Right cardiac atrium (tissue), 5 donors: ENCODE measurements around the gene EPHB3. TPM values are rescaled to one million over a fixed set of nuclear protein-coding genes. Genes with fewer than 3 reads are reported as not detected.

ENCODE experiments used
- ATAC-seq, 2 donors: fragments of 200-7000 bp; cut with Tn5 transposase; one replicate each; pipeline versions ENCODE4 v1.8.0 to v1.9.1; 2020; ENCODE audit warnings: moderate library complexity in 2 of 2, mild to moderate bottlenecking in 1 of 2
- DNase-seq, 3 donors: peaks; one replicate each; pipeline ENCODE4 v3.0.0-alpha.2; 2020
- H3K27ac ChIP-seq: one replicate; pipeline ENCODE4 v1.5.1; 2013; ENCODE audit warnings: mild to moderate bottlenecking, low read length, control low read depth, moderate library complexity
- H3K27me3 ChIP-seq: one replicate; pipeline ENCODE4 v1.6.1; 2013; ENCODE audit not compliant: control insufficient read depth, insufficient read depth
- H3K4me1 ChIP-seq: one replicate; pipeline ENCODE4 v1.6.1; 2013; ENCODE audit warnings: low read length; ENCODE audit not compliant: control insufficient read depth, insufficient read depth
- H3K4me3 ChIP-seq: one replicate; pipeline ENCODE4 v1.5.1; 2013; ENCODE audit warnings: low read length, control low read depth
- H3K9me3 ChIP-seq: one replicate; pipeline ENCODE4 v1.6.1; 2013; ENCODE audit warnings: low read length; ENCODE audit not compliant: control insufficient read depth
- WGBS: extraction: QIAGEN DNeasy Blood & Tissue Kit; methylation state at CpG from one replicate; pipeline ENCODE4 v1.1.7; 2013; 5-methylcytosine and 5-hydroxymethylcytosine counted together
- intact Hi-C, 4 donors: fragments of 100-400 bp; cut with DNase I; formaldehyde crosslinking; loops; one replicate each; pipeline versions ENCODE4 v1.11.0 to v1.14.0; 2022 to 2023
- polyA plus RNA-seq: library from polyadenylated mRNA; stranded (reverse); fragments of 200-250 nt; gene quantifications from one replicate; pipeline ENCODE4 v1.2.3, GENCODE V29; 2013
- total RNA-seq, 4 donors: library from RNA; stranded (reverse); fragmentation: NEBNext Ultra II Directional; extraction: Animal tissue kit (Norgen Biotek cat#: 25700); gene quantifications; one replicate each; pipeline ENCODE4 v1.2.1, GENCODE V29; 2021
- donor health status: healthy with polysubstance abuse.
- donor health status: DM: no; HTN: yes; CAD: no.
- donor health status: DM: no; HTN: no; CAD: no.
- donor health status: DM: no; HTN: yes; CAD: no; lungs with severe emphysema.
- donor health status: DM: yes; HTN: yes; CAD: no.

EPHB3 gene
- total and polyA plus RNA-seq, 5 donors = 0.52 to 3.4 (median 2.9) TPM

DNA sequence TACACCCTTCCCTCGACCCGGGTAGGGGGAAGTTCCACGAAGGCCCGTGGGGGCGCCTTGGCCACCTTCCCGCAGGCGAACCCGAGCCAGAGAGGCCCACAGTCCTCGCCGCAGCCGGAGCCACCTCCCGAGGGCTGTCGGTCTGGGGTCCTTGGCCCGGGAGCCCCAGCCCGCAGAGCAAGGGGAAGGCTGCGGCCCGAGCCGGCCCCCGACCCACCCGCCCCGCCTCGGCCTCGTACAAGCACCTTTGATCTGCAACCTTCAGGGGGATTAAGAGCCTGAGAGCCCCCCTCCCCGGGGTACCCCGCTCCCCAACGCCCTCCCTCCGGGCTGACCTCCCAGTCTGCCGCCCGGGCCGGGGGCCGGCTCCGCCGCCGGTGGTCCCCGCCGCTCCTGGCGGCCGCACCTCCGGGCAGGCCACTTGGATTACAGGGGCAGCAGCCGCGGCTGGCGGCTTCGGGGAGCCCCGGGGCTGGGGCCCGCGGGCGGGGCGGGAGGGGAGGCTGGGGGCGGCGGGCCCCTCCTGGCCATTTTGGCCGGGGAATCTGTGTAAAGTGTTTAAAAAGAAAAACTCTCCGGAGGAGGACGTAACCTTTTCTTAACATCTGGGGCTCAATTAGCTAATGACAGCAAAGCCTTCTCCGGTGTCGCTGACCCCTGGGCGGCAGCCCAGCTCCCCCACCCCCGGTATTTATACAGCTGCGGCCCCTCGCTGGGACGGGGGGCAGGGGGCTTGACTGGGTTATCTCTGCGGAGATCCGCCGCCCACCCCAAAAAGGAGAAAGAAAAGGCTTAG lies 40.2 kb downstream of the EPHB3 start:
- peaks cover 7% of the 10 kb centered on the region for H3K4me1 ChIP-seq
- WGBS = 21% methylated on average over 63 of the region's 63 CpGs
- H3K27ac ChIP-seq = no peak overlapping the region
- intact Hi-C loops = no loop called here
- no peaks in the 10 kb centered on the region for H3K9me3 ChIP-seq
- no peaks in the 10 kb centered on the region for H3K27me3 ChIP-seq
- ATAC-seq (no peak), DNase-seq (peak in 2 of 3 donors; percentile 52 to 69)
- H3K4me3 ChIP-seq = peak overlapping the region; percentile 5

DNA sequence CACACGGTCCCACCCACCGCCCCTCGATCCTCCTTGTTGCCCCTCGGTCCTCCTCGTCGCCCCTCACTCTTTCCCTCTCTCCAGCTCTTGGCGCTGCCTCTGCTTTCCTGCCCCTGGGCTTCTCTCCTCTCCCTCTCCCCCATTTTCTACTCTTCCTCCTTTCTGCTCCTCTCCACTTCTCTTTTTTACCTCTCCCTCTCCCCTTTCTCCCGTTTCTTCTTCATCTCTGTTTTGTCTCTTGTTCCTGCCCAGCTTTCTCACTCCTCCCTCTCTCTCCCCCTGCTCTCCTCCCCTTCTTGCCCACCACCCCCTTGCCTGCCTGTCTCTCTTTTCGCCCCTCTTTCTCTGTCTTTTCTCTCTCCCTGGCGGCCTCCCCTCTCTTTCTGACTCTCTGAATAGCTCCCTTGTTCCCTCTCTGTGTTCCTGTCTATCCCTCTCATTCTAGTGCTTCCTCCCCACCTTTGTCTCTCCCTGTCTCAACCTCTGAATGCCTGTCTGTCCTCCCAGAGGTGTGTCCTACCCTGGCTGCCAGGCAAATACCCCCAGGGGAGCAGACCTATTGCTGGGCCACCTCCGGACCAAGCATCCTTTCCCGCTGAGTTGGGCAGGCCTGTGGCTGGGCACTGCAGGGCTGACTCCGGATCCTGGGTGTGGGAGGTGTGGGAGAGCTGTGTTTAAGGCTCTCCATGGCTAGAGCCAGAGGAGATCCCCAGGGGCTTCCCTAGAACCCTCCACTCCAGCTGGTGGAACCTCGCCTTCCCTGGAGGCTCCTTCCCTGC lies 41.0 kb downstream of the EPHB3 start:
- intact Hi-C loops = no loop called here
- no peaks in the 10 kb centered on the region for H3K27me3 ChIP-seq
- no peak overlapping the region for H3K27ac ChIP-seq
- WGBS = 21% methylated on average over 14 of the region's 14 CpGs
- peak overlapping the region; percentile 5 for H3K4me3 ChIP-seq
- ATAC-seq (peak; percentile 47 to 49), DNase-seq (peak; percentile 51 to 72 (median 67))
- H3K9me3 ChIP-seq = no peaks in the 10 kb centered on the region
- H3K4me1 ChIP-seq = peaks cover 7% of the 10 kb centered on the region

DNA sequence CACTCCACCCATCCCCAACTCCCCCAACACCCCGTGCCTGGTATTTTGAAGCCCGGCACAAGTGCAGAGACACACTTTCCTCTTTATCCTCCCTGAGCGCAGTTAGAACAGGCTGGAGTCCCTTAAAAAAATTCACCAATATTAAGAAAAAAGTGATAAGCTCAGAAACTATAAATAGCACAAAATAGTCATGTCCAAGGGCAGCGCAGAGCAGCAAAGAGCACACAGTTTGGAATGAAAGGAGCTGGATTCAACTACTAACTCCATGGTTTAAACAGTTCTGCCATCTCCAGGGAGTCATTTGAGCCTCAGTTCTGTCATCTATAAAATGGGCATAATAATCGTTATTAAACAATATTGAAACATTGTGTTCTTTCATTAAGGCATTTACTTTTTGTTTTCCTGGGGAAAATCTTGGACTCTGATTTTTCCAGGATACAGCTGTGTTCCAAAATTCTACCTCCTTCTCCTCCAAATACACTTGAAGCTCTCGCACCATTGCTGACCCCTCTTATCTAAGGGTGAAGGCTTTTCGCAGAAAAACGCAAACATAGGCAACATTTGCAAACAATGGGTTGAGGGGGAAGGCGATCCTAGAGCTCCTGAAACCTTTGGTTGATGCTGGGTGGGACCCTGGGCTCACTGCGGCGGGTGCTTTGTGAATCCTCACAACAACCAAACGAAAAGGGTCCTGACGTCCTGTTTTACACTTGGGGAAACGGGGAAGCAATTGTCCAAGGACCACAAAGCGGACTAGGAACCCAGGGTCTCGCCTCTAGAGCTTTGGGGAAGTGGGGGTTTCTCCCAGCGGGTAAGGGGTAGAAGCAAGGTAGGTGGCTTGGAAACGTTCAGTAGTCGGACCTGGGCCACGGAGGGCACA lies 41.8 kb downstream of the EPHB3 start:
- no peaks in the 10 kb centered on the region for H3K27me3 ChIP-seq
- H3K9me3 ChIP-seq = no peaks in the 10 kb centered on the region
- H3K4me1 ChIP-seq = peaks cover 7% of the 10 kb centered on the region
- intact Hi-C loops = no loop called here
- H3K27ac ChIP-seq = no peak overlapping the region
- DNase-seq (no peak), ATAC-seq (peak in 1 of 2 donors; percentile 3)
- peak overlapping the region; percentile 66 for H3K4me3 ChIP-seq
- 38% methylated on average over 20 of the region's 20 CpGs for WGBS

DNA sequence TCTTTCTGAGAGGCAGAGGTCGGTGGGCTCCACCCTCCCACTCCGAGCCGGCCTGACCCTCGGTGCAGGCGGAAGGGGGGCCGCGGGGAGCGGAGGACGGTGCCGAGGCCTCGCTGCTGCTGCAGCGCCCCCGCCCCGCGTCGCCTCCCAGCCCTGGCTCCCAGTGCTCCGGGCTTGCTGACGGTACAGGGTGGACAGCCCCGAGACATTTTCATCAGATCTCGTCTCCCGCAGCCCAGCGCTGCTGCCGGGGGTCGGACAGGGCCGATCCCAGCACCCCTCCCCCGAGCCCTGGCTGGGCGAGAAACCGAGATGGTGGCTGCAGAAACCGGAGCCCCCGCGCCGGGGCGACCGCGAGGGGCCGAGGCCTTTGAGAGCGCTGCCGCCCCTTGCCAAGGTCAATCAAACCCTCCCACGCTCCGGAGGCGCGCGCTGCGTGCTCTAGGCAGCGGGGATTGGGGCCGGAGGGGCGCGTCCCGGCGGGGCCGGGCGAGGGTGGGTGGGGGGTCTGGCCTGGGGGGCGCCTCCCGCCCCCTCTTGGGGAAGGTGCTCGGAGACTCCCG lies 42.5 kb downstream of the EPHB3 start:
- Histone ChIP-seq H3K4me3 (peak overlapping the region; percentile 66), H3K27me3 (no peaks in the 10 kb centered on the region), H3K27ac (no peak overlapping the region), H3K4me1 (peaks cover 7% of the 10 kb centered on the region), H3K9me3 (no peaks in the 10 kb centered on the region)
- intact Hi-C loops = no loop called here
- peak; percentile 44 to 70 for ATAC-seq
- peak; percentile 44 to 80 (median 74) for DNase-seq
- 1% methylated on average over 56 of the region's 56 CpGs for WGBS

DNA sequence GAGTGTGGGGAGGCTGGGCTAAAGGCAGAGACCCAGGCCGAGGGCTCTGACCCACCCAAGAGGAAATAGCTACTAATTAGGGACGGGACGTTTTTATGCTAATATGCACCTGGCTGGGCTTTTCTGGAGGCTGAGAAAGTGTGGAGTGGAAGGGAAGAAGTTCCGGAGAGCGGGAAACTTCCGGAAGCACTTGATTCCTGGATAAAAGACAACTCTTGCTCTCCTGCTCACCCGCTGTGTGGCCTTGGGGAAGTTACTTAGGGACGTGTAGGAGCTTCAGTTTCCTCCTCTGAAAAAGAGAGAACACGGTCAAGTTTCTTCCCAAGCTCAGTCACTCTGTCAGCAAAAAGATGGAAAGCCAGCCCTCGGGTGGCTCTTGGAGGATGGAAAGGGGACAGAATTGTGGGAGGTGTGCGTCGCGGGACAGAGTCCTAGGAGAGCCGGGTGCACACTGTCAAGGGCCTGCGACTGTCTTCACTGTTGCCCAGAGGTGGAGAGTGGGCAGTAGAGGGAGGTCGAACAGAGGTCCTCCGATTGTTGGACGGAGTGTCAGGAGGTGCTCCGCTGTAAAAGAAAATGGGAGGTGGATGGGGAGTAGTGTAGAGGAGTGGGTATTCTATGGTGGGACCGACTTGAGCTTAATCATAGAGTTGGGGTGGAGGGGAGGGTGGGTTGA lies 43.2 kb downstream of the EPHB3 start:
- DNase-seq = no peak
- ATAC-seq = peak; percentile 4
- H3K27me3 ChIP-seq = no peaks in the 10 kb centered on the region
- intact Hi-C loops = no loop called here
- no peak overlapping the region for H3K27ac ChIP-seq
- WGBS = 55% methylated on average over 20 of the region's 20 CpGs
- H3K4me3 ChIP-seq = peak overlapping the region; percentile 66
- peaks cover 7% of the 10 kb centered on the region for H3K4me1 ChIP-seq
- H3K9me3 ChIP-seq = no peaks in the 10 kb centered on the region

DNA sequence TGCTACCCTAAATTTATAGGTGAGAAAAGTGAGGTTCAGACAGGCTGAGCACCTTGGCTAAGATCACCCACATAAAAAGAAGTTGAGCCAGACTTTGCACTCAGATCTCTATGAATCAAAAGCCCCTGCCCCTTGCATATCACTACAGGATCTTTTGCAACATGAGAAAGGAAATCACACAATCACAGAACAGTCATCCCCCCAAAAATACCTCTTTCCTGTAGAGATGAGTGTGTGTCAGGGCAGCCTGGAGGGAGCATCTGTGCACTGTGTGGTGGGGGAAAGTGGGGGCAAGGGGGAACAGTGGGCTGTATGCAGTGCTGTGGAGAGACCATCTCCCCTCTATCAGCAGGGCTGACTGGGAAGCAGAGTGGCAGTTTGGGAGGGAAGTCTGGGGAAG lies 46.6 kb downstream of the EPHB3 start:
- Histone ChIP-seq H3K27me3 (no peaks in the 10 kb centered on the region), H3K9me3 (no peaks in the 10 kb centered on the region), H3K4me3 (no peak overlapping the region), H3K4me1 (peaks cover 3% of the 10 kb centered on the region), H3K27ac (no peak overlapping the region)
- DNase-seq (no peak), ATAC-seq (no peak)
- intact Hi-C loops = no loop called here

DNA sequence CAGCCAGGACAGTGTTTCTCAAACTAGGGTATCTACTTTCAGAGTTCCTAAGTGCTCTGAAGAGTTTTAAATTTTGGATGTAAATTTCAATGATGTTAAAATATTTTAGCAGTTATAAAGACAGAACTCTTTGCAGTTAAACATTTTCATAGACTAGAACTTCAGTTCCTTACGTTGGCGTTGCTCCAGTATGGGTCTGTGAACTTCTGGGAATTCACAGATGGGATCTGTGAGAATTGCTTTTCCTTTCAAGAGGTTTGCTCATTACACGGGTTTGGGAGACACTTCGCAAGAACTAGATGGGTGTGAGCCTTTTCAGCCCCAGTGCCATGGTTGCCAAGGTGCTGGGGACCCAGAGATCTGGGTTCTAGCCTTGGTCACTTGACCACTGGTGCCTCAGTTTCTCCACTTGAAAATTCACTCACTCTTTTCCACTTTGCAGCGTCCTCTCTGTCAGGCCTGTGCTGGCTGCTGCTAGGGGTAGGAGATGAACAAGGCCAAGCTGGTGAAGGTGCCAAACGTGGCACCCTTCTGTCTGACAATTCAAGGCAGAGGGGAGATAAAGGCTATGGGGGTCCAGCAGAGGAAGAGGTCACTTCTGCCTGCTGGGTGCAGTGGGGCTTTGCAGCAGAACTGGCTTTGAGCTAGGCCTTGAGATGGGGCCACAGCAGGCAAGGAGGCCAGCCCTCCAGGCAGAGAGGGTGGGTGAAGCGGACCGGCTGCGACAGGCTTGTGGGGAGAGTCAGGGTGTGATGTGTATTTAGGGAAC lies 48.1 kb downstream of the EPHB3 start:
- H3K27me3 ChIP-seq = no peaks in the 10 kb centered on the region
- intact Hi-C loops = no loop called here
- no peak overlapping the region for H3K27ac ChIP-seq
- no peaks in the 10 kb centered on the region for H3K9me3 ChIP-seq
- H3K4me1 ChIP-seq = peaks cover 3% of the 10 kb centered on the region
- 68% methylated on average over 9 of the region's 9 CpGs for WGBS
- ATAC-seq (peak in 1 of 2 donors; percentile 21), DNase-seq (no peak)
- H3K4me3 ChIP-seq = no peak overlapping the region

DNA sequence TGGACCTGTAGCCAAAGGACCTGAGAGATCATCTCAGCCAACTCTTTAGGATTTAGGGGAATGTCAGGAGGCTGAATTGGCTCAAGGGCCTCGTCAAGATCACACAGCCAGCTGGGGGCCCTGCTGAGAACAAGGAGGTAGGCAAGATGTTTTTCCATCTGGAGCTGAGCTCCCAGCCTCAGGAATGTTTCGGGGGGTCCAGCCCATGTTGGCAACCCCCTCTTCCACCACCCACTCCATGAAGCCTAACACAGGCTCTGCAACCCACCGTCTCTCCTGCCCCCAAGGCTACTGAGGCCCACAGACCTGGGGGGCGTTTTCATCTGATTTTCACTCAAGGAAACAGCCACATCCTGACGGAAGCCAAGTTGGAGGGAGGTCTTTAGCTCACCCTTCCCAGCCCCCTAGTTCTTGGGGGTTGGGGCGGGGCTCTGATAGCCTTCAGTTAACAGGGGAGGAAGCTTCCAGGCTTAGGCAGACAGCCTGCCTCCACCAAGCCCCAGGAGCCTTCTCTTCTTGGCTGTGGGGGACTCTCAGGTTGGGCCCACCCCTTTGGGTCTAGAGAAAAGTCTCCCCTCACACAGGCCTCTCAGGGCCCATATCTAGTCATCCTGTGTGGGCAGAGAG lies 48.8 kb downstream of the EPHB3 start:
- Histone ChIP-seq H3K9me3 (no peaks in the 10 kb centered on the region), H3K27me3 (no peaks in the 10 kb centered on the region), H3K4me3 (no peak overlapping the region), H3K4me1 (no peaks in the 10 kb centered on the region), H3K27ac (no peak overlapping the region)
- intact Hi-C loops = no loop called here
- DNase-seq (no peak), ATAC-seq (peak in 1 of 2 donors; percentile 15)
- WGBS = 77% methylated on average over 6 of the region's 6 CpGs

DNA sequence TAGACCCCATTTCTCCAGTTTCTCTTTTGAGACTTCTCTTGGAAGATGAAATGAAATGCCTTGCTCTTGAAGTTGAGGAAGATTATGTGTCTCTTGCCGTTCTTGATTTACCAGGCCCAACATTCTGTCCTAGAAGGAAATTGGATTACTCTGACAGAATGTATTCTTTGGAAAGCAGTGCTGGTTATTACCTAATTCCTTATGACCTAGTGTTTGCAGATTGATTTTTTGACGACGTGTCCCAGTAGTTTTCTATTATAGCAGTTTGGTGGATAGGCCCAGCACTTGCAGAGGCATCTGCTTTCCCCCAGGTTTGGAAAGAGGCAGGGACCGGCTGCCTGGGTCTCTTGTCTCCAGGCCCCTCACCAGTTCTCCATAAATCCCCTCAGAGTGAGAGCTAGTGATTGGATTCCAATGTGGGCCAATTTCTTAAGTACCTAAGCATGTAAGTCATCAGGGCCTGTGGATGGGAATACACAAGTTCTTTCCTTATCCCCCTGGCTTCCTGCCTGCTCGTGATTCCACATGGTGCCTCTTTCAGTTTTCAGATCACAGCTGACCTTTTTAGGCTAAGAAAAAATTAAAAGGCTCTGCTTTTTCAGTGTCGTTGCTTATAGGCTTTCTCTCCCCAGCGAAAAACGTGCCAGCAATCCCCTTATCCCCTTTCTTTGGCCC lies 50.2 kb downstream of the EPHB3 start:
- ATAC-seq (no peak), DNase-seq (peak in 2 of 3 donors; percentile 46 to 67)
- H3K27ac ChIP-seq = no peak overlapping the region
- WGBS = 65% methylated on average over 8 of the region's 8 CpGs
- no peak overlapping the region for H3K4me3 ChIP-seq
- intact Hi-C loops = no loop called here
- H3K27me3 ChIP-seq = no peaks in the 10 kb centered on the region
- H3K9me3 ChIP-seq = no peaks in the 10 kb centered on the region
- no peaks in the 10 kb centered on the region for H3K4me1 ChIP-seq
